Fibroblast of lung (primary cell): Measurements from ENCODE around the gene RPS6KC1. TPM values are rescaled to one million over a fixed set of nuclear protein-coding genes. Genes with fewer than 3 reads are reported as not detected.

Experiments used
- DNase-seq, 2 donors: peaks; one replicate each; pipeline versions ENCODE4 v3.0.0 to v3.0.0-alpha.2; 2010; ENCODE audit warnings: low read depth in 2 of 2
- H2AFZ ChIP-seq: 2 replicates; pipeline ENCODE4 v1.5.1; 2012; ENCODE audit warnings: low read length, control low read depth, inconsistent platforms
- H3K27ac ChIP-seq: 2 replicates; pipeline ENCODE4 v1.5.1; 2011; ENCODE audit warnings: low read length, control low read depth; ENCODE audit not compliant: insufficient read depth
- H3K27me3 ChIP-seq: 2 replicates; pipeline ENCODE4 v1.5.1; 2011; ENCODE audit warnings: mild to moderate bottlenecking, low read length; ENCODE audit not compliant: control insufficient read depth, insufficient read depth
- H3K36me3 ChIP-seq: 2 replicates; pipeline ENCODE4 v1.5.1; 2011; ENCODE audit warnings: low read length; ENCODE audit not compliant: control insufficient read depth, insufficient read depth
- H3K4me1 ChIP-seq: 2 replicates; pipeline ENCODE4 v1.5.1; 2011; ENCODE audit warnings: low read length; ENCODE audit not compliant: control insufficient read depth, insufficient read depth; ENCODE audit errors: extremely low read depth
- H3K4me2 ChIP-seq: 2 replicates; pipeline ENCODE4 v1.5.1; 2011; ENCODE audit warnings: low read length, control low read depth; ENCODE audit not compliant: insufficient read depth; ENCODE audit errors: extremely low read depth
- H3K4me3 ChIP-seq, 4 experiments: fragments of 200-600 bp in 1 of 4; sonication (generic) in 1 of 4; replicated peaks in 1 of 4; 2 replicates each; pipeline ENCODE4 v1.5.1; 2011 to 2016; ENCODE audit warnings: low read length in 4 of 4, low read depth in 3 of 4, mild to moderate bottlenecking in 3 of 4, control low read depth in 2 of 4, inconsistent platforms in 1 of 4, mixed read lengths in 1 of 4; ENCODE audit not compliant: insufficient read depth in 1 of 4; ENCODE audit errors: control extremely low read depth in 1 of 4
- H3K79me2 ChIP-seq: 2 replicates; pipeline ENCODE4 v1.5.1; 2012; ENCODE audit warnings: mild to moderate bottlenecking, low read length, inconsistent platforms; ENCODE audit not compliant: control insufficient read depth, insufficient read depth
- H3K9ac ChIP-seq: 2 replicates; pipeline ENCODE4 v1.5.1; 2011; ENCODE audit warnings: mild to moderate bottlenecking, low read length, control low read depth; ENCODE audit not compliant: insufficient read depth
- H3K9me3 ChIP-seq: 2 replicates; pipeline ENCODE4 v1.5.1; 2012; ENCODE audit warnings: low read depth, low read length; ENCODE audit not compliant: control insufficient read depth, insufficient read depth
- H4K20me1 ChIP-seq: 2 replicates; pipeline ENCODE4 v1.5.1; 2011; ENCODE audit warnings: low read length; ENCODE audit not compliant: control insufficient read depth, insufficient read depth; ENCODE audit errors: extremely low read depth
- EZH2 ChIP-seq: IDR thresholded peaks from 2 replicates; pipeline ENCODE4 v1.5.1; 2012; ENCODE audit warnings: low read length, control low read depth, mild to moderate bottlenecking; ENCODE audit errors: missing control alignments
- polyA plus RNA-seq, 2 donors: library from polyadenylated mRNA; depleted of rRNA in 1 of 2; stranded (reverse) in 1 of 2; unstranded in 1 of 2; fragments of >200 nt; gene quantifications; 2 replicates each; pipeline ENCODE4 v1.2.1, GENCODE V29; 2011 to 2012; ENCODE audit warnings: missing spikeins in 1 of 2
- total RNA-seq: library from RNA; depleted of rRNA; stranded (reverse); fragments of >200 nt; gene quantifications from 2 replicates; pipeline ENCODE4 v1.2.1, GENCODE V29; 2014
- TF ChIP-seq, protein P1 (sequence below), 2 donors: IDR thresholded peaks in 1 of 2; conservative IDR thresholded peaks in 1 of 2; 1 replicate in 1 of 2; 2 replicates in 1 of 2; pipeline ENCODE4 v1.5.1; 2011 to 2012; ENCODE audit warnings: low read length in 2 of 2, control low read depth in 1 of 2, inconsistent platforms in 1 of 2, low read depth in 1 of 2, mild to moderate bottlenecking in 1 of 2

RPS6KC1 gene
- total and polyA plus RNA-seq, 2 donors (not counting 1 experiment from before 2014, with no cell fraction given): 20.9 to 33.5 TPM

DNA sequence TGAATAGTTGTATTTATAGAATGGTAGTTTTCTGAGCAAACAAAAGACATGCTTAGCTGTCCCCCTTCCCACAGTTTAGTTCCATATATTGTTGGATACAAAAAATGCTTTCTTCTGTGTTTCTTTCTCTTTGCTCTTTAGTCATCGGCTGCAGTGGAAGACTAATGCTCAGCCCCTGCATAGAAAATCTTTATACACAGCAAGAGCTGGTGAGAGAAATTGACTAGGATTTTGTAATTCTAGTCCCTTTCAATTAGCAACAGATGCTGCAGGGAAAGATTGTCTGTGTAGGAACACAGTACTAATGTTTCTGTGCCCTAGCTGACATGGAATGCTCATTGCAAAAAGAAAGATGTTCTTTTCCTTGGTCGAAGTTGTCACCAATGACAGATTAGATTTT is 200.9 kb downstream of the RPS6KC1 start:
- DNase-seq: no peak
- H4K20me1 ChIP-seq: no peaks in the 10 kb centered on the region
- no peaks in the 10 kb centered on the region for H3K27me3 ChIP-seq
- H3K27ac ChIP-seq: no peak overlapping the region
- no peaks in the 10 kb centered on the region for H3K36me3 ChIP-seq
- no peak overlapping the region for H2AFZ ChIP-seq
- H3K4me3 ChIP-seq: no peak overlapping the region
- no peaks in the 10 kb centered on the region for H3K4me1 ChIP-seq
- no peaks in the 10 kb centered on the region for H3K79me2 ChIP-seq
- TF ChIP-seq, protein P1, sequence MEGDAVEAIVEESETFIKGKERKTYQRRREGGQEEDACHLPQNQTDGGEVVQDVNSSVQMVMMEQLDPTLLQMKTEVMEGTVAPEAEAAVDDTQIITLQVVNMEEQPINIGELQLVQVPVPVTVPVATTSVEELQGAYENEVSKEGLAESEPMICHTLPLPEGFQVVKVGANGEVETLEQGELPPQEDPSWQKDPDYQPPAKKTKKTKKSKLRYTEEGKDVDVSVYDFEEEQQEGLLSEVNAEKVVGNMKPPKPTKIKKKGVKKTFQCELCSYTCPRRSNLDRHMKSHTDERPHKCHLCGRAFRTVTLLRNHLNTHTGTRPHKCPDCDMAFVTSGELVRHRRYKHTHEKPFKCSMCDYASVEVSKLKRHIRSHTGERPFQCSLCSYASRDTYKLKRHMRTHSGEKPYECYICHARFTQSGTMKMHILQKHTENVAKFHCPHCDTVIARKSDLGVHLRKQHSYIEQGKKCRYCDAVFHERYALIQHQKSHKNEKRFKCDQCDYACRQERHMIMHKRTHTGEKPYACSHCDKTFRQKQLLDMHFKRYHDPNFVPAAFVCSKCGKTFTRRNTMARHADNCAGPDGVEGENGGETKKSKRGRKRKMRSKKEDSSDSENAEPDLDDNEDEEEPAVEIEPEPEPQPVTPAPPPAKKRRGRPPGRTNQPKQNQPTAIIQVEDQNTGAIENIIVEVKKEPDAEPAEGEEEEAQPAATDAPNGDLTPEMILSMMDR (conservative IDR thresholded peaks at IDR 0.05 in 1 of 2, IDR thresholded peaks at IDR 0.05 in 1 of 2; ENCODE audit: low read depth in 1 of 2, low read length in 2 of 2): no peak
- no peak for TF ChIP-seq EZH2
- no peak overlapping the region for H3K4me2 ChIP-seq
- H3K9ac ChIP-seq: no peak overlapping the region
- no peaks in the 10 kb centered on the region for H3K9me3 ChIP-seq

DNA sequence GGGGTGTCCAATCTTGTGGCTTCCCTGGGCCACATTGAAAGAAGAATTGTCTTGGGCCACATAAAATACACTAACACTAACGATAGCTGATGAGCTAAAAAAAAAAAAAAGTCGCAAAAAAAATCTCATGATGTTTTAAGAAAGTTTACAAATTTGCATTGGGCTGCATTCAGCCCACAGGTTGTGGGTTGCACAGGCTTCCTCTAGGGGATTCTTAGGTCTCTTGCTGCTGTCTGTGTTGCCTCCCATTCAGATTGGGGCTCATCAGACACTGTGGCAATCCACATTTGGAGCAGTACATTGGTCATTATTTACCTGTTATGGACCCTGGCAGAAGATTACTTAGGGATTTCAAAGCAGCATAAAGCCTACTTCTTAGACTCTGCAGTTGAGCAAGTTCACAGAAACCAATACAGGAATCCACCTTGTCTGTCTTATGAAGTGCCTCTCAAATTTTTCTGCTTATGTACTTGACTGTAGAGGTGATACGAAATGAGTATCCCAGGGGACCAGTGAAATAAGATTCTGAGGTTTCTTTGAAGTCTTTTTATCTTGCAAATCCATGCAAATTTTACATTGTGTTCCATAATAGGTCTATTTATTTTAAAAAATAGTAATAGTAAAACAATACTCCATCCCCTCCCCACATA is 205.5 kb downstream of the RPS6KC1 start:
- no peaks in the 10 kb centered on the region for H3K79me2 ChIP-seq
- H3K27me3 ChIP-seq: no peaks in the 10 kb centered on the region
- H3K36me3 ChIP-seq: no peaks in the 10 kb centered on the region
- no peak overlapping the region for H2AFZ ChIP-seq
- no peak for DNase-seq
- no peak overlapping the region for H3K9ac ChIP-seq
- H4K20me1 ChIP-seq: no peaks in the 10 kb centered on the region
- no peaks in the 10 kb centered on the region for H3K9me3 ChIP-seq
- H3K4me1 ChIP-seq: no peaks in the 10 kb centered on the region
- H3K27ac ChIP-seq: no peak overlapping the region
- H3K4me3 ChIP-seq: no peak overlapping the region
- H3K4me2 ChIP-seq: no peak overlapping the region
- no peak for TF ChIP-seq EZH2
- TF ChIP-seq, protein P1 (conservative IDR thresholded peaks at IDR 0.05 in 1 of 2, IDR thresholded peaks at IDR 0.05 in 1 of 2; ENCODE audit: low read depth in 1 of 2, low read length in 2 of 2): no peak

DNA sequence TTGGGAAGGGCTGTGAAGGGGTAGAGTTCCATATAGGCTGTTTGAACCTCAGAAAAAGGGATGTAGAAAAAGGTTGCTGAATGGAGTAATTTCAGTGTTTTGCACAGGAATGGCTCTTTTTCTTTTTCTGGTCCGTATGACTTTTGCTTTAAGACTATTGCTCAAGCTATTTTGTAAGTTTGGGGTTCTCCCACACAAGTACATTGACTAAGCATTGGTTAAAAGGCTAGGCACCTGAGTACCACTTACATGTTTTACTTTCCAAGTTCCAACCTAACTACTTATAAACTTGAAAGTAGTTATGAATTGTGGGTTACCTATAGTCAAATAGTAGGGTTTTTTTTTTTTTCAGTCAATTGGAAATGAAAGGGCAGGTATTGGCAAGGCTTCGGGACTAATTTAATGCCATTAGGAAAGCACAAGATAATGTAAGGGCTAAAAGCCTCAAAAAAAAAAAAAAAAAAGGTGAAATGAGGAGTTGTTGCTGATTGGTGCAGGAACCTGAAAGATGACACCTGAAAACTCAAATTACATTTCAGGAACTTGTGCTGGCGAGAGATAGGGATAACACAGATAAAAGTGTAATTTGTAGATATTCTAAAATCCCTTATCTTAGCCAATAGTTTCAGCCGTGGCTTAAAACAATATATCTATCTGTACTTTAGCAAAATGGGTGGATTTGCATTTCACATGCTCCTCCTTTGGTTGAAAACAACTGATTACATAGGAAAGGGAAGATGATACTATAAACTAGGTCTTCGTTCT is 209.5 kb downstream of the RPS6KC1 start:
- no peak for DNase-seq
- H3K9ac ChIP-seq: no peak overlapping the region
- H4K20me1 ChIP-seq: no peaks in the 10 kb centered on the region
- TF ChIP-seq, protein P1 (conservative IDR thresholded peaks at IDR 0.05 in 1 of 2, IDR thresholded peaks at IDR 0.05 in 1 of 2; ENCODE audit: low read depth in 1 of 2, low read length in 2 of 2): no peak
- TF ChIP-seq EZH2: no peak
- H3K9me3 ChIP-seq: no peaks in the 10 kb centered on the region
- H3K27me3 ChIP-seq: no peaks in the 10 kb centered on the region
- H3K4me3 ChIP-seq: no peak overlapping the region
- H3K27ac ChIP-seq: no peak overlapping the region
- H2AFZ ChIP-seq: no peak overlapping the region
- no peaks in the 10 kb centered on the region for H3K79me2 ChIP-seq
- H3K4me1 ChIP-seq: no peaks in the 10 kb centered on the region
- no peaks in the 10 kb centered on the region for H3K36me3 ChIP-seq
- no peak overlapping the region for H3K4me2 ChIP-seq
